GM18520 (cell line): Measurements from ENCODE around the gene KYAT1.
A peak's percentile ranks its signal among the peaks of the same experiment; 100 is the strongest.

Source experiments
- ATAC-seq: cut with Tn5 transposase; IDR thresholded peaks from one replicate; pipeline ENCODE4 v1.9.1; 2021; ENCODE audit not compliant: unreplicated experiment

The KYAT1 gene

DNA sequence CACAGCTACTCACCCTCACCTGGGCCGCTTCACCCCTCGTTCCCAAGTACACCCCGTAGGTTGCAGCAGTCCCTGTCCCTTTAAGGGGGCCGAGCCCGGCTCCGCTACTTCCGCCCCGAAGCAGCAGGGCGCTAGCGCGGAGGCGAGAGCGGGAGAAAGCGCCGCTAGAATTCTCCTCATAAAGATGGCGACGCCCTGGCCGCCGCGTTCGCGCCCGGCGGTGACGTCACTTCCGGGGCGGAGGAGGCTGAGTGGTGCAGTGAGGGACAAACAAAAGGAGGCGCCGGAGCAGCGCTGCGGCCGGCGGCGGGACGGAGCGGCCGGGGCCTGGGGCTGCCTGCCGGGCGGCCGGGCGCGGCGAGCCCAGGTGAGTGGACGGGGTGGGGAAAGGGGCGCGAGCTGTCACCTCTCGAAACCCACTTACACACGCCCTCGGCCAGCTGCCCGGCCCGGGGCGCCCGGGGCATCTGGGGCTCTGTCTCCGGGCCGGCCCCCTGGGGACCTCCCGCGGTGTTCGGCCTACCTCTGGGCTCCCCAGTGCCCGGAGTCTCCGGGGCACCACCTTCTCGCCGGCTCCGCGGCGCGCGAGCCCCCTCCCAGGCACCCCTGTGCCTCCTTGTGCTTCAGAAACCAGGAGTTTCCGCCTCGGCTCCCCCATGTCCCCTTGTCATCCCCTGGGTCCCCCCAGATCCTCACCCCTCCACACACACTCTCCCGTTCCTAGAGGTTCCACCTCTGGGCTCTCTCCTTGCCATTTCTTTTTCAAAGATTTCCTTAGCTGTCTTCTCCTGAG lies at the start of gene KYAT1, which contains the start of gene LRRC8A:
TSS of gene KYAT1 (minus strand) at position 67 of the 793 bp plus-strand sequence. CDS start 36,545 bp downstream, outside the sequence.
TSS of gene LRRC8A (plus strand) at position 250 of the 793 bp plus-strand sequence. CDS start 25,032 bp downstream, outside the sequence.
- ATAC-seq = peak; percentile 86

DNA sequence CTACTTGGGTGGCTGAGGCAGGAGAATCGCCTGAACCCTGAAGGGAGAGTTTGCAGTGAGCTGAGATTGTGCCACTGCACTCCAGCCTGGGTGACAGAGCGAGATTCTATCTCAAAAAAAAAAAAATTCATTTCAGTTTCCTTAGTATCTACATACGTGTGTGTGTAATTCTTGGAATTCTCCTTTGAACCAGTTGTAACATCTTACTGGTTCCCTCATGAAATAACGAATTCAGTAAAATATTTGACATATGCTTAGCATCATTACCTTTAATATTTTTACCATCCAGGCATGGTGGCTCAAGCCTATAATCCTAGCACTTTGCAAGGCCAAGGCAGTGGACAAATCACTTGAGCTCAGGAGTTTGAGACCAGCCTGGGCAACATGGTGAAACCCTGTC lies 47.8 kb upstream of the KYAT1 start:
- no peak for ATAC-seq

DNA sequence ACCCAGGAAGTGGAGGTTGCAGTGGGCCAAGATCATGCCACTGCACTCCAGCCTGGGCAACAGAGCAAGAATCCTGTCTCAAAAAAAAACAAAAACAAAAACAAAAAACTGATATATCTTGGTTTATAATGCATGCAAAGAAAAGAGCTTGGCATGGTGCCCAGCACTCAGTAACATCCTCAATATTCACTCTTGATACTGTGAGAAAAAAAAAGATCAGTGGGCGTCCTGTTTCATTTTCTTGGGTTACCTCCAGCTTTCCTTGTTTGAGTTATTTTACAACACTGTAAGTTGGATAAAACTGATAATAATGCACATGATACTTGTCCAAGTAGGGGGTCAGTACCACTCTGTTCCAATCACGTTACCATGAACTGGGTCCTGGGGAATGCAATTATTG lies 46.9 kb upstream of the KYAT1 start:
- ATAC-seq = no peak

DNA sequence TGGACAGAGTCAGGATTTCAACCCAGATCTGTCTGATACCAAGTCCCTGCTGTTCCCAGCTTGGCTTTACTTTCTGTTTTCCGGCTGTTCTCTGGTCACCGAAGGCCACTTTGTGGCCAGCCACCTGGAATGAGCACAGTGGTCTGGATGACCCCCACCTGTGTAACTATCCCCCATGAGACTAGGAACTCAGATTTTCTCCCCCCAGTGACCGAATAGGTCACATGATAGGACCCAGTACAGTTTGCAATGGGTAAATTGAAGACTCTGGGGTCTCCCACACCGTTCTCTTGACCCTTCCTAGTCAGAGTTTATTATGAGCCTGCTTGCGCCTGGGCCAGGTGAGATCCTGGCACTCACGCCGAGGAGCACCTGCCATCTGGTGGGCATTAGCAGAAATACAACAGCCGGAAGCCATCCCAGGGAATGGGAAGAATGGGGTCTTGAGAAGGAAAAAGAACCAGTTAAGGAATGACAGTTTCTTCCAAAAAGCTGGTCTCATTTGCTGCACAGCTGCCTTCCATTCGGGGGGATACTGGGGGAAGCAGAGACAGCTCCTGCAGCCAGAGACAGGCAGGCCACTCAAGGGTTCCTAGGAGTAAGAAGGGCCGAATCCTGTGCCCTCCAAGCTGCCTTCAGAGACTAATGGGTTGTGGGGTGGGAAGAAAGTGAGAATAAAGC lies 46.1 kb upstream of the KYAT1 start:
- ATAC-seq = no peak

DNA sequence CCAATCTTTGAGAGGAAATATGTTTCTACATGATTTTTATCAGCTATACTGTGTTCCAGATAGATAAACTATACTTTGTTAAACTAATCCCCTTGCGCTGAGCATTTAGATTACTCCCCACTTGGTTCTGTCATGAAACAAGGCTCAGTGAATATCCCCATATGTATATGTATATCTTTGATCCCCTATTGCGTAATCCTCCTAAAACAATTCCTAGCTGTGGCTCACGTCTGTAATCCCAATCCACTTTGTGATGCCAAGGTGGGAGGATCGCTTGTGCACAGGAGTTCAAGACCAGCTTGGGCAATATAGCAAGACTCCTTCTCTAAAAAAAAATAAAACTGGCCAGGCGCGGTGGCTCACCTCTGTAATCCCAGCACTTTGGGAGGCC lies 41.7 kb upstream of the KYAT1 start:
- ATAC-seq = no peak

DNA sequence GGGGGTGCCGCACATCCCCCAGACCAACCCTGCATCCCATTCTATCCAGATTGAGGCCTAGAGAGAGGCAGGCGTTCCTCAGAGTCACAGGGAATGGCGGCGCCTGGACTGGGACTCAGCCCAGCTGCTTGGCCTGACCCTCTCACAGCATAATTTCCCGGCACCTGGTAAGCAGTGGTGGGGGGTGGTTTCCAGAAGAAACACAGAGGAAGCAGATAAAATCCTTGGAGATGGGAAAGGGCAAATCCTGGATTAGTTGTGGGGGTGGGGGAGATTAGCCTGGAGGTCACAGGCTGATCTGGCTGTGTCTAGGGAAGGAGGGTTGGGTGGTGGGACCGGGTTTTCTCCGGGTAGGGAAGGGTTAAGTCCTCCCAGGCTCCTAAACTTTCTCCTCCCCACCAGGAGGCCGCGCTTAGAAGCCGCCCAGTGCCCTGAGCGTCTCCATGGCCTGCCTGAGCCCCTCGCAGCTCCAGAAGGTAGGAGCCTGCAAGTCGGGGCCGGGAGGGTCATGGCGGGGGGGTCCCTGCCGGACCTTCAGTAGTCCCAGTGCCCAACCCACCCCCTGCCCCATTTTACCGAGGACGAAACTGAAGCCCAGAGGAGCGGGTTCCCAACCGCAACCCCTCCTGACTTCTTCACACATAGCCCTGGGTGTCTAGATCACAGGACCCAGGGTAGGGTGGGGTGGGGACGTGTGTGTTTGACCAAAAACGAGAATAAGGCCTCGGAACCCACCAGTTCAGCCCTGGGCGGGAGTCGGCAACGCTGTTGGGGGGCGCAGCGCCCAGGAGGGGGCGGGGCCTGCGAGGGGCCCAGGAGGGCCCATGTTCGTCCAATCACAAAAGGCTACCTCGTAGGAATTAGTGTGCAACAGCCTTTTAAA lies 40.4 kb upstream of the KYAT1 start:
- ATAC-seq = no peak

GRCh38 chr9:128920381-128921058 lies 38.8 kb upstream of the KYAT1 start, which contains the start of gene PHYHD1:
Gene PHYHD1, plus strand, starts transcription at chr9:128920982. Its CDS starts 1,342 bp downstream, at chr9:128922324.
- no peak for ATAC-seq

DNA sequence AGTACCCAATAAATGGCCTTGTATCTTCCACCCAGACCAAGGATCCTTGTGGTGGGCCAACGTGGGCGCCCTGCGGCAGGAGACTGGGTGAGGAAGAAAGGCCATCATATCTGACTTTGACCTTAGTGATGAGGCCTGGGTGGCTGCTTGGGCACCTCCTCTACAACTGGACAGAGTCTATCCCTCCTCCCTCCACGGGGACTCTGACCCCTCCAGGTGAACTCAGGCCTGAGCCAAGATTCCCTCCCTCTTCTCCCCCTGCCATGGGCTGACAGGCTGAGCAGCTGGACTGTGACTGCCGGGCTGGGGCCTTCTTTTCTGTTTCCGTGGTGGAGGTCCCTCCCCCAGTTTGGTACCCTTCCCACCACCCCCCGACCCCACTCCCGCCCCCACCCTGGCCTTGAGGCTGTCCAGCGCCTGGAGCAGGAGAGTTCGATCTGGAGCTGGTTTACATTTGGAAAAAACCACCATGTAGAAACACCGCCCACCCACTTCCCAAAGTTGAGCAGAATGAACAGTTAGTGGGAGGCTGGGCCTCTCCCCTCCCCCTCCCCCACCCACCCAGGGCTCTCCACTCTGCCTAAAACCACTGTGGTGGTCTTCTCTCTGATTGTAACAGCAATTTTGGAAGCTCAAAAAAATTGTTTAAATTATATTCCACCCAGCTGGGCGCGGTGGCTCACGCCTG lies 37.8 kb upstream of the KYAT1 start:
- no peak for ATAC-seq

DNA sequence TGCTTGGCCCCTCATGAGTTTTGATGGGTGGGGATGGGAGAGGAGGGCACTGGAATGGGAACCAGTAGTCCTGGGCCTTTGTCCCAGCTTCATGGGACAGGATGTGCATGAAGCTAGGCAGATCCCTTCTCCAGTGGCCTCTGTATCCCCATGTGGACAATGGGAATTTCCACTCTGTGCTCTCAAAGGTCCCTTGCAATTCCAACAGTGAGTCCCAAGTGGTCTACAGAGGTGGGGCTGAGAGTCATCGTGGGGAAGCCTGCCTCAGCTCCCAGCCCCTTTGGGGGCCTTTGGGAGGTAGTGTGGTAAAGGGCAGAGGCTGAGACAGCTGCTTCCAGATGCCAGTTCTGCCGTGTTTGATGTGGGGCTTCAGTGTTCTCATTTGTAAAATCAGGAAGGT lies 37.2 kb upstream of the KYAT1 start:
- ATAC-seq = no peak

- no peak for ATAC-seq
These were observed 35.5 kb upstream of the KYAT1 start for GRCh38 chr9:128917151-128917849.

DNA sequence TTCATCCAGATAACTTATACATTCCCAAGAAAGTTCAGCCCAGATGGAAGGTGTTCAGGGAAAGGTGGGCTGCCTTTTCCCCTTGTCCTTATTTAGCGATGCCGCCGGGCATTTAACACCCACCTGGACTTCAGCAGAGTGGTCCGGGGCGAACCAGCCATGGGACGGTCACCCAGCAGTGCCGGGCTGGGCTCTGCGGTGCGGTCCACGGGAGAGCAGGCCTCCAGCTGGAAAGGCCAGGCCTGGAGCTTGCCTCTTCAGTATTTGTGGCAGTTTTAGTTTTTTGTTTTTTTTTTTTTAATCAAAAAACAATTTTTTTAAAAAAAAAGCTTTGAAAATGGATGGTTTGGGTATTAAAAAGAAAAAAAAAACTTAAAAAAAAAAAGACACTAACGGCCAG lies 35.0 kb upstream of the KYAT1 start:
- no peak for ATAC-seq

GRCh38 chr9:128916204-128916603 lies 34.5 kb upstream of the KYAT1 start:
- no peak for ATAC-seq

DNA sequence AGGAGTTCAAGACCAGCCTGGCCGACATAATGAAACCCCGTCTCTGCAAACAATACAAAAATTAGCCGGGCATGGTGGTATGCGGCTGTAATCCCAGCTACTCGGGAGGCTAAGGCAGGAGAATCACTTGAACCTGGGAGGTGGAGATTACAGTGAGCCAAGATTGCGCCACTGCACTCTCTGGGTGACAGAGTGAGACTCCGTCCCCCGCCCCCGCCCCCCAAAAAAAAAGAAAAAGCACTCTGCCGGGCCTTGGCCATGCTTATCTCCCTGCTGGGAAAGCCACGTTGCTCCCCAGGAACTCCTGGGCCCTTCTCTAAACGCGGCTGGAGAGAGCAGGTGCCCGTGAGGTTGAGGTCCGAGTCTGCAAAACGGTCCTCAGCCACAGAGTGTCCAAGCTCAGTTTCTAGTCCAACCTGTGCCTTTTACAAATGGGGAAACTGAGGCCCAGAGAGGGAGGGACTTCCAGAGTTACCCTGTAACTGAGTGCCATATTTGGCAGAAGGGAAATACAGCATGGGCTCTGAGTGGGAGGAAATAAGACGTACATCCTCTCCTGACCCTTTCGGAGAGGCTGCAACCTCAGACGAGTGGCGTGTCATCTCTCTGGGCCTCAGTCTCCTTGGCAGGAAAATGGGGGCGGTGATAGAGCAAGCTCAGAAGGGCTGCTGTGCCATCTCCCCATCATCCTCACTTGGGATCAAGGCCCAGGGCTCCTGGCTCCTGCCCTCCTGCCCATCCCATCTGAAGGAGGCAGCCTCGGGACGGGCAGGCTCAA lies 32.4 kb upstream of the KYAT1 start:
- no peak for ATAC-seq

DNA sequence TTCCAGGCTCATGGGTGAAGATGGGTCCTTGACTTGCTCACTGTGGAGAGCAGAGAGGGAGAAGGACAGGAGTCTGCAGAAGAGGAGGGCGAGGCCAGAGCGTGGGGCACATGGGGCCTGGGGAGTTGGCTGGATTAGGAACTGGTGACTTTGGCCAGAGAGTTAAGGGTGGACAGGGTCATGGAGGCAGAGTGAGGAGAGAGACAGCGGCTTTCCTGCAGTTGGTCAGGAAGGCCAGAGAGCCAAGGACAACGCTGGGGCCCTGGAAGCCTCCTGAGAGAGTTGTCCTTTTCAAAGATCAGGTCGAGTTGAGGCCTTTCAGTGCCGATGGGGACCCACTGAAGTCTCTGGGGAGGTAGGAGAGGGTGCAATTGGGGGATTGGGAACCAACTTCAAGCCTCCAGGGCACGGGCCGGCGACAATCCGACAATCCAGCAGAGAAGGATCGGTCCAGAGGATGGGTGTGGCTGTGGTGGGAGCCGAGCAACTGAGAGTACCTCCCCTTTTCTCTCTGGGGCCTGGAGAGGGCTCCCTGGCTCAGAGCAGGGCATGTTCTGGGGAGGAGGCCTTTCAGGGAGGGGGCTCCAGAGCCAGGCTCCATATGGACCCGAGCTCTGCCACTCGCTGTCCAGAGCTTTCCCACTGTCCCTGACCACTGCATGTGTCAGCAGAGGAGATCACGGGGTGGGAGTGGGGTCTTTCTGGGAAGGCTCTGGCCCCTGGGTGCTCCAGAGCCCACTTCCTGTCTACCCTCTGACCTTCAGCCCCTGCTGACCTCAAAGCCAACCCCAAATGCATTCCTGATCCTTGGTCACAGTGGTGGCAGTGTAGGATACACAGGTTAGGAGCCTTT lies 31.5 kb upstream of the KYAT1 start:
- no peak for ATAC-seq

DNA sequence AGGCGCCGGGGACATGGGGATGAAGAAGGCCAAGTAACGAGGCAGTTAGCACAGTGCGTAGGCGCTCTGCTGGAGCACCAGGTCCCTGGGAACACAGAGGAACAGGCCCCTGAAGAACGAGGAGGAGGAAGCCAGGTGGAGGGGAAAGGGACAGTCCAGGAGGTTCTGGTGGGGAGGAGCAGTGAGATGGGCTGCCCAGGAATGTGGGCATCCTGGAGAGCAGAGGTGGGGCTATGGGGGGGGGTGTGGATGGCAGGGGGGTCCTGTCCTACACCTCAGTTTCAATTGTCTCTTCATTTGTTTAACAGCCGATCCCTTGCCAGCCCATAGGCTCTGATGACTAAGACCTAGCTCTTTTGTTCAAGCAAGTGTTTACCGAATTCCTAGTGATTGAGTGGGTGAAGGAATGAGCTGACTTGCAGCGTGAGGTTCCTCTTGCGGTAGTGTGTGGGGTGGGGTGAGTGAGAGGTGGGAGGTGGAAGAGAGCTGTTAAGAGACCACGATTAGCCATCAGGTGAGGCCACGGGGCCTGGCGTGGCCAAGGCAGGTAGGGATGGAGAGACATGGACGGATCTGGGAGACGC lies 30.6 kb upstream of the KYAT1 start:
- ATAC-seq = no peak

- no peak for ATAC-seq
These were observed 29.8 kb upstream of the KYAT1 start for GRCh38 chr9:128911529-128912035.

DNA sequence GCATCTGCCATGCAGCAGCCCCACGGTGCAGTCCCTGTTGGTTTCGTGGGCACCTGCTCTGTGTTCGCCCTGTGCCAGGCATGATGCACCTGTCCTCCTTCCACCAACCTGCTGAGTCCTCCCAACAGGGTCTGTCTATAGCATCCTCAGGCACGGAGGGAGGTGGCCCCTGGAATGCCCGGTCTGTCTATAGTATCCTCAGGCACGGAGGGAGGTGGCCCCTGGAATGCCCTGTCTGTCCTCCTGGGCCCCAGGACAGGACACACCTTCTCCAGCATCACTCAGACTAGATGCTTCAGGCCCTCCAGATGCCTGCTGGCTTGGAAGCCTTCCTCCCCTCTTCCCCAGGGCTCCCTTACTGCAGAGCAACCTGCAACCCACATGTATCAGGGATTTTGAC lies 29.2 kb upstream of the KYAT1 start:
- no peak for ATAC-seq
